Measurements from ENCODE around the gene PPP1R37.

The PPP1R37 gene

GRCh38 chr19:45152504-45153338 is 59.7 kb downstream of the PPP1R37 start:
- DNase-seq (ENCODE audit: low read depth in 2 of 2) = peak; percentile 19 to 30

DNA sequence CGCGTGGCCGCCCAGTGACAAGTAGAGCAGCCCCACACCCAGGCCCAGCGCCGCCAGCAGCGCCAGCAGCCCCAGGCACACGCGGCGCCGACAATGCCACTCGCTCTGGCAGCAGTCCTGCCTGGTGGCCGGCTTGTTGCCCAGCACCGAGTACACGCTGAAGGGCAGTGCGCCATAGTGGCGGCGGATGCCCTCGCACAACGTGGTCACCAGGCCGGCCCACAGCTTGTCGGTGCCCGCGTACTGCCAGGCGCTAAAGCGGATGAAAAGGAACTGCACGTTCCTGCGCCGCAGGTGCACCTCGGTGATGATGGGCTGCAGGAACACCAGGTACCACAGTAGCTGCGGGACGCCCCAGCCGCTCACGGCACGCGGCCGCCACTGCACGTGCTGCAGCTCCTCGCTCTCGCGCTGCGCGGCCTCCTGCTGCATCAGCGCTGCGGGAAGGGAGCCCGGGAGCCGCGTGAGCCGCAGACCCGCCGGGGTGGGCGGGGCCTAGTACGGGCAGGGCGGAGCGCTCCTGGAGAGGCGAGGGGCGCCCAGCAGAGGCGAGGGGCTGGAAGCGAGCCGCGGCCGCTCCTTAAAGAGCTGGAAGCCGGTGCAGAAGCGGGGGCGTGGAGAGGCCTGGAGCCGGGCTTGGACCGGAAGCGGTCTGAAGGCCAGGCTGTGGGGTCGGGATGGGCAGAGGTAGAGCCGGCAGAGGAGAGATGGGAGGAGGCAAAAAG is 60.5 kb downstream of the PPP1R37 start:
- DNase-seq (ENCODE audit: low read depth in 2 of 2) = no peak

DNA sequence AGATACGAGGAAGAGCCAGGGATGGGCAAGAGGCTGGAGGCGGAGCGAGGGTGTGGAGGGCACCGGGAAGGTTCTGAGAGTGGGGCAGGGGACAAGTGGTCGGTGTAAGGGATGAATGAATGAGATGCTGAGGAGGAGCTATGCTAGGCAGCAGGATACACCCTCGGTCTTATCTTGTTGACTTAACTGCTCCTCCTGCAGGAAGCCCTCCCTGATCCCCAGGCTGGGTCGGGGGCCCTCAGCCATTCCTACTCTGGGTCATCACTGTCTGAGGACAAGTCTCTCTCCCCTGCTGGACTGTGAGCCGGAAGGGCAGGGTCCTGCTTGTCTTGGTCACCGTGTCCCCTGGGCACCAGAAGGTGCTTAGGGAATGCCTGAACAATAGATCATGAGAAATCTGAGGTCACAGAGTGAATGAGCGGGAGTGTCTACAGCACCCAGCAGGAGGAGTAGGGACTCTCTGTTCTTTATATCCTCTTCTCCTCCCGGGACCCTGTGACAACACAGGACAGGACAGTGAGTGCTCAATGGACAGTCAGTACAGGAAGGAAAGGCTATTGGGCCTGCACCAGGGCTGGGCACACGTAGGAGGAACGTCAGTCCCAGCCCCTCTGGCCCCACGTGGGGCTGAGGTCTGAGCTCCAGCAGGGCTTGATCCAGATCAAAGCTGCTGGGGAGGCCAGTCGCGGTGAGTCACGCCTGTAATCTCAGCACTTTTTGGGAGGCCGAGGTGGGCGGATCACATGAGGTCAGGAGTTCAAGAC is 61.3 kb downstream of the PPP1R37 start:
- no peak for DNase-seq (ENCODE audit: low read depth in 2 of 2)

DNA sequence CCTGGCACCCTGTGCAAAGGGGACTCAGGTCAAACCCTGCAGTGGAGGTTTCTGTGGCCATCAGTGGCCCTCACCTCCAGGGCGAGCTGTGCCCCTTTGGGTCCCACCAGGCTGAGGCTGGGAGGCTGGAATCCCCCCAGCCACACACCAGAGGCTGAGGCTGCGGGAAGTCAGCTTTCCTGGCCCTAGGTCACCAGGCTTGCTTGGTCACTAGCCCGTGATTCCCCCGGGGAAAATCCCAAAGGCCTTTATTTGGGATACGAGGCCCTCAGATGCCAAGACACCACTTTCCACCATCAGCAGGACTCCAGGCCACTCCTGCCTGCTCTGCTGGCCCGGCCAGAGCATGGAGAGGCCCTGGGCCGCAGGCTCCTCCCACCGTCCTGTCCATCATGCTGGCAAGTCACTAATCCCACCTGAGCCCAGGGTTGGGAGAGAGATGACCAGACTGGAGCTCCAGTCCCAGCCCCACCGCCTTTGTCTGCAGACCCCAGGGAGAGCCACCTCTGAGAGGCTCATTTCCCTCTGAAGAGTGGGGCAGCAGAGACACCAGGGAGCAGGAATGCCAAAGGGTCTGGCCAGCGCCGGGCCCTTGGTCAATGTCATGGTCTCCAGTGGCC is 63.1 kb downstream of the PPP1R37 start:
- no peak for DNase-seq (ENCODE audit: low read depth in 2 of 2)

DNA sequence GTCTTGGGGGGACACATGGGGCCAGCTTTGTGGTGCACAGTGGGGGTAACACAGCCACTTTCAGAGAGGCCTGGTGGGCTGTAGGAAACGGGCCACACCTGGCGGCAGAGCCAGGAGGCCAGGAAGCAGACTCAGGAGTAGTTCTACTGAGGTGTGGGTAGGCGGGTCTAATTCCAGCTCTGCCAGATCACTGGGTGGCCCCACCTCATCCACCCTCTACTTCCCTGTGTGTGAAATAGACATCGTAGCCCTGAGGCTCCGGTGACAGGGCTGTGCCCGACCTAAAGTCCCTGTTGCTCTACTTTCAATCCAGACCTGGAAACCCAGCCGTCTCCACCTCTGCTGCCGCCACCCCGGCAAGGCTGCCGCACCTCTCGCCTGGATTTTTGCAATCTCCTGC is 63.8 kb downstream of the PPP1R37 start:
- DNase-seq (ENCODE audit: low read depth in 2 of 2) = no peak

DNA sequence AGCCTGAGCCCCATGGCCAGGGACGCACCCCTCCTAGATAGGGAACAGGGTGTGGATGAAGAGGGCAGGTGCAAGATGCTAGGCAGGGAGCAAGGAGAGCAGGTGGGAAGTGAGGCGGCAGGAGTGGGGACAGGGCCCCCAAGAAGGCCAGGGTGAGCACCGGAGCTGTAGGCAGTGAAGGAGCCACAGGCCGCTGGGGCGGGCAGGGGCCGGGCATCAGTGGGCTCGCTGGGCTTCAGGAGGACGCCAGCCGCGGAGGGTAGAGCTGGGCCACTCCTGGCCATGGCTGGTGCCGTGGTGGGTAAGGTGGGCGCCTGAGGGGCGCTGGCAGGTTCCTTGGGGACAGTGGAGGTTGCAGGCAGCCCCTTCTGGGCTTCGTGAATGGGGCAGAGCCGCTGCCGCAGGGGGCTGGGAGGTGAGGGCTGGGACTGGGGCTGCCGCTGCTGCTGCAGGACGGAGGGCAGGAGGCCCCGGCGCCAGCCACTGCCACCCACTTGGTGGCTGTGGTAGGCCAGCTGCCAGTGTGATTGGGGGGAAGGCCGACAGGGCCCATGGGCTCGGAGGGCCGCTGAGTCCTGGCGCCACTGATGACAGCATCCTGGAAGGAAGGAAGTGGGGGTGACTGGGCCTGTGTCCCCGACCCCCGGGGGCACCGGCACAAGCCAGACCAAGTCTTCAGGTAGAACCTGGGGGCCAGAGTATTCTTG is 65.7 kb downstream of the PPP1R37 start:
- DNase-seq (ENCODE audit: low read depth in 2 of 2) = no peak

DNA sequence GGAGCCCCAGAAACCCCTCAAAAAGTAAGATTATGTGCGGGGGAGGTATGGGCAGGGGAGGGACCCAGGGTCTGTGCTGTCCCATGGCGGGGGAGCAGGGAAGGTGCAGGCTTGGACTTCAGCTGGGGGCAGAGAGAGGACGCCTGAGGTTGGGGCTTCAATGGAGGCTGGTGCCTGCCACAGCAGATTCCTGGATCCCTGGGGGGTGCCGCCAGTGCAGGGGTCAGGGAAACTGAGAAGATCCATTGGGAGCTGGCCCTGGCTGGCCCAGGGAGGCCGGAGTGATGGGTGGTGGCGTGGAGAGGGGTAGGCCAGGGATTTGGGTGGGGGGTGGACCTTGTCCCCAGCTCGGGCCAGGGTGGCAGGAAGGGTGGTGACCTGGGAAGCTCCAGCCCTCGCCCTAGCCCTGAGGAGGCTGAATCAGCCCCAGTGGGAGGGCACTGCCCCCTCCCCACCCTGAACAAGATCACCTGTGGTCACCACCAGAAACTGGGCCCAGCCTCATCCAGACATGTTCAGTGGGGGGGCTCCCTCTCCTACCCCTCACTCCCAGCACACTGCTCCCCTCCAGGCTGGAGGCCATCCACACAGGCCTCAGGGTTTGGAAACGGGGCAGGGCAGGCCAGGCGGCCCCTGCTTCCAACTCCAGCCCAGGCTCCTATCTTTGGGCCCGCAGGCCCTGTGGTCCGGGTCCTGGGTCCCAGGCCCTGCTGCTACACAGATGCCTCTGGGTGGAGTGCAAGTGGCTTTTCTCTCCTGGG is 66.4 kb downstream of the PPP1R37 start:
- no peak for DNase-seq (ENCODE audit: low read depth in 2 of 2)

- no peak for DNase-seq (ENCODE audit: low read depth in 2 of 2)
These were observed 67.0 kb downstream of the PPP1R37 start for GRCh38 chr19:45159971-45160324.

- no peak for DNase-seq (ENCODE audit: low read depth in 2 of 2)
These were observed 68.1 kb downstream of the PPP1R37 start, which contains the start of gene NKPD1 for GRCh38 chr19:45160870-45161737. Gene NKPD1, minus strand, starts transcription at chr19:45160982. Its CDS starts 832 bp downstream, at chr19:45160150.

- DNase-seq (ENCODE audit: low read depth in 2 of 2) = no peak
These were observed 69.0 kb downstream of the PPP1R37 start for GRCh38 chr19:45161738-45162607.

GRCh38 chr19:45162608-45163143 is 69.7 kb downstream of the PPP1R37 start:
- no peak for DNase-seq (ENCODE audit: low read depth in 2 of 2)

DNA sequence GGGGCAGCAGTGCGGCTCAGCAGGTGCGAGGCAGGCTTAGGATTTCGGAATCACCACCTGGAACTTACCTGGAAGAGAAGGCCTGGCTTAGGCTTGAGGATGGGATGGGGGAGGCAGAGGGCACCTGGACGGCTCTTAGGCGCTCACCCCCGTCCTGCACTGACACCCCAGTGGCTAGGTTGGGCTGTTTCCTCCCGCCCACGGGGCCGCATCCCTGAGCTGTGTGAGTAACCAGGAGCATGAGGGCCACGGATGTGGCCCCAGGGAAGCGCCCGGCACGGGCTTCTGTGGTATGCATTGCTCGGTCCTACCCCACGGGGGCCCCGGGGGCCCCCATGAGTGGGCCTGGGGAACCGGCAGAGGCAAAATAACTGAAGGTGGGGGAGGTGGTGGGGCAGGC is 70.2 kb downstream of the PPP1R37 start:
- no peak for DNase-seq (ENCODE audit: low read depth in 2 of 2)

GRCh38 chr19:45163751-45164460 is 70.9 kb downstream of the PPP1R37 start:
- no peak for DNase-seq (ENCODE audit: low read depth in 2 of 2)

DNA sequence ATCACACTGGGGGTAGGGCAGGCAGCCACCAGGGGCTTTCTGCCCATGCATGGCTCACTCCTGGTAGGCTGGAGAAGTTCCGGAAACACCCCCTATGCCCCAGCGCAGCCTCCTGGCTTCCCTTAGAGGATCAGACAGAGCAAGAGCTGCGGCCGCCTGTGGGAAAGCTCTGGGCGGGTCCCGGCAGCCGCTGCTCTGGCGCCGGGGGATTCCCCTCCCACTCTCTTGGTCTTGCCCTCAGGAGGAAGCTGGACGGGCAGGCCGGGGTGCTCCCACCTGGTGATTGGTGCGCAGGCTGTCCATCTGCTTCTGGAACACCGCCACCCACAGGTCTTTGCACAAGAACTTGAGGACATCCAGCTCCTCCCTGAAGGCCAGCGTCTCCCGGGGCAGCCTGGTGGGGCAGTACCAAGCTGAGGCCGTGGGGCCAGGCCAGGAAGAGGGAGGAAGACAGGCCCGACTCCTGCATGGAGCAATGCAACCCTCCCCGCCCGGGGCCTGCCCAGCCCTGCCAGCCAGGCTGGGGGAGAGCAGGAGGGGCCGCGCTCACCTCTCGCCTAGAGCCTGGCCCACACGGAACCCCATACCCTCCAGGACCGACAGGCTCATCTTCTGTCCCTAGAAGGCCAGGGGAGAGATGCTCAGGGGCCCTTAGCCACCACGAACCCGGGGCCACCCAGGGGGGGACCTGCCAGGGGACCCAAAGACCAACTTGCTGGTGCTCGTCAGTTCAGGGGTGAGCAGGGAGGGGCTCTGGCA is 71.8 kb downstream of the PPP1R37 start:
- peak; percentile 58 to 65 for DNase-seq (ENCODE audit: low read depth in 2 of 2)

GRCh38 chr19:45166723-45167252 is 73.8 kb downstream of the PPP1R37 start:
- DNase-seq (ENCODE audit: low read depth in 2 of 2) = no peak

DNA sequence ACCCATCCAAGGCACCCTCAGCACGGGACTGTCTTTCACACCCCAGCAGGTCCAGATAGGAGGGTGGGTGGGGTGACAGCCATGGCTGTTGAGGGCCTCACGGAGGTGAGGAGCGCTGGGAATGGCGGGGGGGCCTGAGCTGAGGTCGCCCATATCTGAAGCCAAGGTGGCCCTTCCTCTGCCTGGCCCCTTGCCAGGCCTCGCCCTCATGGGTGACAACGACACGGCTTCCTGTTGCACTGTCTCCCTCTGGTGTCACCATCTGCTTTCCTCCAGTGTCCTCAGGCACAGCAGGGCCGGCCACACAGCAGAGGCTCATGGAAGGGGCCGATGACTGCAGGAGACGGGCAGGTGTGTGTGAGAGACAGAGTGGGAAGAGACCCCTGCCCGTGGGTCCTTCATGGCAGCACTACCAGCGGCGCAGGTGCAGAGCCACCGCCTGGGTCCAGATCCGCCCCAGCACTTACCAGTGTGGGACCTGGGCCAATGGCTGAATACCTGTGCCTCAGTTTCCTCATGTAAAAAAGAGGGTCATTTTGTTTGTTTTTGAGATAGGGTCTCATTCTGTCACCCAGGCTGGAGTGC is 75.9 kb downstream of the PPP1R37 start:
- DNase-seq (ENCODE audit: low read depth in 2 of 2) = no peak
